HEK293 (cell line): Measurements from ENCODE around the gene SMTN.

Source experiments
- HOXD13 ChIP-seq: sonication (generic); formaldehyde crosslinking; IDR thresholded peaks from 2 replicates; pipeline ENCODE4 v1.8.0; 2022; ENCODE audit warnings: missing genetic modification reagents, borderline replicate concordance
- MYNN ChIP-seq: fragments of 450-650 bp; formaldehyde crosslinking; IDR thresholded peaks from 2 replicates; pipeline ENCODE4 v1.5.1; 2016; ENCODE audit warnings: missing biosample characterization, missing genetic modification characterization, borderline replicate concordance
- RBAK ChIP-seq: fragments of 450-650 bp; formaldehyde crosslinking; IDR thresholded peaks from 2 replicates; pipeline ENCODE4 v1.5.1; 2016; ENCODE audit warnings: missing biosample characterization, missing genetic modification characterization
- SALL2 ChIP-seq: fragments of 450-650 bp; formaldehyde crosslinking; IDR thresholded peaks from 2 replicates; pipeline ENCODE4 v1.5.0; 2017; ENCODE audit warnings: missing biosample characterization, mild to moderate bottlenecking, missing genetic modification characterization, borderline replicate concordance
- SCRT2 ChIP-seq: fragments of 450-650 bp; formaldehyde crosslinking; IDR thresholded peaks from 2 replicates; pipeline ENCODE4 v1.5.1; 2016; ENCODE audit warnings: missing biosample characterization, missing genetic modification characterization
- TCF7L2 ChIP-seq: IDR thresholded peaks from 2 replicates; pipeline ENCODE4 v1.6.1; 2011; ENCODE audit warnings: low read depth, mild to moderate bottlenecking, inconsistent platforms, low read length, moderate library complexity, borderline replicate concordance
- YY1 ChIP-seq: fragments of 450-650 bp; formaldehyde crosslinking; IDR thresholded peaks from 2 replicates; pipeline ENCODE4 v1.5.1; 2018; ENCODE audit warnings: missing biosample characterization, missing genetic modification characterization
- ZIC2 ChIP-seq: fragments of 450-650 bp; formaldehyde crosslinking; IDR thresholded peaks from 2 replicates; pipeline ENCODE4 v1.5.1; 2016; ENCODE audit warnings: missing biosample characterization, missing genetic modification characterization
- ZNF155 ChIP-seq: fragments of 450-650 bp; formaldehyde crosslinking; IDR thresholded peaks from 2 replicates; pipeline ENCODE4 v1.5.1; 2016; ENCODE audit warnings: missing biosample characterization, missing genetic modification characterization
- ZNF184 ChIP-seq: fragments of 450-650 bp; IDR thresholded peaks from 2 replicates; pipeline ENCODE4 v1.5.1; 2018; ENCODE audit warnings: missing biosample characterization, mild to moderate bottlenecking, missing genetic modification characterization
- ZNF223 ChIP-seq: fragments of 450-650 bp; formaldehyde crosslinking; IDR thresholded peaks from 2 replicates; pipeline ENCODE4 v1.5.1; 2016; ENCODE audit warnings: missing biosample characterization, missing genetic modification characterization
- ZNF266 ChIP-seq: fragments of 450-650 bp; formaldehyde crosslinking; IDR thresholded peaks from 2 replicates; pipeline ENCODE4 v1.5.1; 2016; ENCODE audit warnings: missing biosample characterization, missing genetic modification characterization, low read depth
- ZNF302 ChIP-seq: fragments of 450-650 bp; formaldehyde crosslinking; IDR thresholded peaks from 2 replicates; pipeline ENCODE4 v1.5.1; 2016; ENCODE audit warnings: missing biosample characterization, missing genetic modification characterization, low read depth
- ZNF341 ChIP-seq: fragments of 450-650 bp; formaldehyde crosslinking; IDR thresholded peaks from 2 replicates; pipeline ENCODE4; 2016; ENCODE audit warnings: low read depth, missing biosample characterization, missing genetic modification characterization
- ZNF391 ChIP-seq: fragments of 450-650 bp; formaldehyde crosslinking; IDR thresholded peaks from 2 replicates; pipeline ENCODE4 v1.5.1; 2016; ENCODE audit warnings: low read depth, missing biosample characterization, missing genetic modification characterization, borderline replicate concordance
- ZNF423 ChIP-seq: fragments of 450-650 bp; formaldehyde crosslinking; IDR thresholded peaks from 2 replicates; pipeline ENCODE4 v1.5.1; 2016; ENCODE audit warnings: missing biosample characterization, missing genetic modification characterization
- ZNF433 ChIP-seq: fragments of 450-650 bp; formaldehyde crosslinking; IDR thresholded peaks from 2 replicates; pipeline ENCODE4 v1.5.1; 2016; ENCODE audit warnings: missing biosample characterization, missing genetic modification characterization, low read depth
- ZNF548 ChIP-seq: fragments of 450-650 bp; formaldehyde crosslinking; IDR thresholded peaks from 2 replicates; pipeline ENCODE4 v1.5.1; 2016; ENCODE audit warnings: missing biosample characterization, missing genetic modification characterization
- ZNF558 ChIP-seq: fragments of 450-650 bp; formaldehyde crosslinking; IDR thresholded peaks from 2 replicates; pipeline ENCODE4 v1.5.1; 2016; ENCODE audit warnings: missing biosample characterization, missing genetic modification characterization
- ZNF585B ChIP-seq: fragments of 450-650 bp; formaldehyde crosslinking; IDR thresholded peaks from 2 replicates; pipeline ENCODE4 v1.5.1; 2016; ENCODE audit warnings: missing biosample characterization, missing genetic modification characterization
- ZNF621 ChIP-seq: fragments of 450-650 bp; formaldehyde crosslinking; IDR thresholded peaks from 2 replicates; pipeline ENCODE4 v1.5.1; 2017; ENCODE audit warnings: missing biosample characterization, missing genetic modification characterization
- ZNF626 ChIP-seq: fragments of 450-650 bp; sonication (Bioruptor Pico); formaldehyde crosslinking; IDR thresholded peaks from 2 replicates; pipeline ENCODE4 v1.5.1; 2018; ENCODE audit warnings: missing biosample characterization, missing genetic modification characterization, inconsistent platforms
- ZNF768 ChIP-seq: fragments of 450-650 bp; formaldehyde crosslinking; IDR thresholded peaks from 2 replicates; pipeline ENCODE4 v1.5.1; 2018; ENCODE audit warnings: missing biosample characterization, mild to moderate bottlenecking, missing genetic modification characterization
- ZNF792 ChIP-seq: fragments of 450-650 bp; formaldehyde crosslinking; IDR thresholded peaks from 2 replicates; pipeline ENCODE4 v1.5.1; 2016; ENCODE audit warnings: missing biosample characterization, missing genetic modification characterization
- ZNF837 ChIP-seq: fragments of 450-650 bp; formaldehyde crosslinking; IDR thresholded peaks from 2 replicates; pipeline ENCODE4 v1.5.1; 2016; ENCODE audit warnings: missing biosample characterization, missing genetic modification characterization
- ZNF843 ChIP-seq: fragments of 450-650 bp; formaldehyde crosslinking; IDR thresholded peaks from 2 replicates; pipeline ENCODE4 v1.5.1; 2016; ENCODE audit warnings: missing biosample characterization, missing genetic modification characterization
- ZXDB ChIP-seq: fragments of 450-650 bp; formaldehyde crosslinking; IDR thresholded peaks from 2 replicates; pipeline ENCODE4 v1.5.1; 2016; ENCODE audit warnings: missing biosample characterization, missing genetic modification characterization
- TF ChIP-seq, protein P1 (sequence below): fragments of 450-650 bp; formaldehyde crosslinking; IDR thresholded peaks from 2 replicates; pipeline ENCODE4 v1.5.1; 2016; ENCODE audit warnings: missing biosample characterization, missing genetic modification characterization
- TF ChIP-seq, protein P2 (sequence below): fragments of 450-650 bp; formaldehyde crosslinking; IDR thresholded peaks from 2 replicates; pipeline ENCODE4 v1.5.1; 2016; ENCODE audit warnings: missing biosample characterization, missing genetic modification characterization
- TF ChIP-seq, protein P3 (sequence below): IDR thresholded peaks from 2 replicates; pipeline ENCODE4 v1.6.1; 2011; ENCODE audit warnings: mild to moderate bottlenecking, low read depth, low read length, borderline replicate concordance
- TF ChIP-seq, protein P4 (sequence below): fragments of 450-650 bp; formaldehyde crosslinking; IDR thresholded peaks from 2 replicates; pipeline ENCODE4 v1.5.1; 2016; ENCODE audit warnings: missing biosample characterization, missing genetic modification characterization
- TF ChIP-seq, protein P5 (sequence below): fragments of 450-650 bp; formaldehyde crosslinking; IDR thresholded peaks from 2 replicates; pipeline ENCODE4 v1.5.1; 2016; ENCODE audit warnings: missing biosample characterization, missing genetic modification characterization
- TF ChIP-seq, protein P6 (sequence below): fragments of 450-650 bp; formaldehyde crosslinking; IDR thresholded peaks from 2 replicates; pipeline ENCODE4 v1.5.1; 2017; ENCODE audit warnings: missing biosample characterization, missing genetic modification characterization

Gene SMTN

DNA sequence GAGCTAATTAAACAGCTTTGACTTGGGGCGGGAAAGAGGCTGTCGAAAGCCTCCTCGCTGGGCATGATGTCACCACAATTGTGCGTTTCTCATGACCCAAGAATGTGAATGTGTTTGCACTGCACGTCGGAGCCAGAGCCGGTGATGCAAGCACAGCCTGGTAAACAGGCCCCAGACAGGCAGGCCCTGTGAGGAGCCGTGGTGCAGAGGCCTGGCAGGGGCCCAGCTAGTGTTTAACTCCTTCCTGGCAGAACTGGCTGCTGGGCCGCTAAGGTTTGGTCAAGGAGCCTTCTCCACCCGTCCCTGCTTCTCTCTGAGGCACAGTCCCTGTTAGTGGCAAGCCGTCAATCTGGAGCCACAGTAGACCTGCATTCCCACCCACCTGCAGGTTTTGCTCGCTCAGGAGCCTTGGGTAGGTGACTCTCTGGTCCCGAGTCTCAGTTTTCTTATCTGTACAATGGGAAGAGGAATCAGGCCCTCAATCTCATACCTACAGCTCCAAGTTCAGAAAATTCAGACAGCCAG lies 25.4 kb upstream of the SMTN start (continued):
- no peak for TF ChIP-seq ZNF266
- TF ChIP-seq ZNF302 (tag by site-specific recombination): no peak
- TF ChIP-seq, protein P1, sequence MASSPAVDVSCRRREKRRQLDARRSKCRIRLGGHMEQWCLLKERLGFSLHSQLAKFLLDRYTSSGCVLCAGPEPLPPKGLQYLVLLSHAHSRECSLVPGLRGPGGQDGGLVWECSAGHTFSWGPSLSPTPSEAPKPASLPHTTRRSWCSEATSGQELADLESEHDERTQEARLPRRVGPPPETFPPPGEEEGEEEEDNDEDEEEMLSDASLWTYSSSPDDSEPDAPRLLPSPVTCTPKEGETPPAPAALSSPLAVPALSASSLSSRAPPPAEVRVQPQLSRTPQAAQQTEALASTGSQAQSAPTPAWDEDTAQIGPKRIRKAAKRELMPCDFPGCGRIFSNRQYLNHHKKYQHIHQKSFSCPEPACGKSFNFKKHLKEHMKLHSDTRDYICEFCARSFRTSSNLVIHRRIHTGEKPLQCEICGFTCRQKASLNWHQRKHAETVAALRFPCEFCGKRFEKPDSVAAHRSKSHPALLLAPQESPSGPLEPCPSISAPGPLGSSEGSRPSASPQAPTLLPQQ: peak; percentile 95
- peak; percentile 72 for TF ChIP-seq ZNF843
- 0 out of 2 replicates have a peak, but pooled peaks have one; percentile 78 for TF ChIP-seq ZNF184 (tag by site-specific recombination)
- peak; percentile 91 for TF ChIP-seq ZIC2
- TF ChIP-seq ZNF626 (tag by site-specific recombination): peak; percentile 49; the same call in 1 of the 2 replicates
- TF ChIP-seq ZXDB (tag by site-specific recombination): peak; percentile 85
- TF ChIP-seq TCF7L2: no peak
- TF ChIP-seq YY1: no peak
- TF ChIP-seq ZNF391 (tag by site-specific recombination): peak; percentile 77; the same call in 1 of the 2 replicates
- no peak for TF ChIP-seq ZNF837 (tag by site-specific recombination)
- TF ChIP-seq ZNF768 (tag by site-specific recombination): no peak; the same call in 1 of the 2 replicates
- TF ChIP-seq, protein P2, sequence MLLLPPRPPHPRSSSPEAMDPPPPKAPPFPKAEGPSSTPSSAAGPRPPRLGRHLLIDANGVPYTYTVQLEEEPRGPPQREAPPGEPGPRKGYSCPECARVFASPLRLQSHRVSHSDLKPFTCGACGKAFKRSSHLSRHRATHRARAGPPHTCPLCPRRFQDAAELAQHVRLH (tag by site-specific recombination): 0 out of 2 replicates have a peak, but pooled peaks have one; percentile 52
- TF ChIP-seq ZNF621 (tag by site-specific recombination): no peak
- no peak for TF ChIP-seq MYNN (tag by site-specific recombination)
- TF ChIP-seq ZNF423 (tag by site-specific recombination): no peak
- TF ChIP-seq, protein P3, sequence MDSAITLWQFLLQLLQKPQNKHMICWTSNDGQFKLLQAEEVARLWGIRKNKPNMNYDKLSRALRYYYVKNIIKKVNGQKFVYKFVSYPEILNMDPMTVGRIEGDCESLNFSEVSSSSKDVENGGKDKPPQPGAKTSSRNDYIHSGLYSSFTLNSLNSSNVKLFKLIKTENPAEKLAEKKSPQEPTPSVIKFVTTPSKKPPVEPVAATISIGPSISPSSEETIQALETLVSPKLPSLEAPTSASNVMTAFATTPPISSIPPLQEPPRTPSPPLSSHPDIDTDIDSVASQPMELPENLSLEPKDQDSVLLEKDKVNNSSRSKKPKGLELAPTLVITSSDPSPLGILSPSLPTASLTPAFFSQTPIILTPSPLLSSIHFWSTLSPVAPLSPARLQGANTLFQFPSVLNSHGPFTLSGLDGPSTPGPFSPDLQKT: no peak
- TF ChIP-seq SALL2: no peak
- TF ChIP-seq ZNF585B (tag by site-specific recombination): no peak
- 0 out of 2 replicates have a peak, but pooled peaks have one; percentile 48 for TF ChIP-seq ZNF341
- TF ChIP-seq ZNF548 (tag by site-specific recombination): no peak
- TF ChIP-seq RBAK (tag by site-specific recombination): no peak
- TF ChIP-seq ZNF558: peak; percentile 90
- TF ChIP-seq, protein P4, sequence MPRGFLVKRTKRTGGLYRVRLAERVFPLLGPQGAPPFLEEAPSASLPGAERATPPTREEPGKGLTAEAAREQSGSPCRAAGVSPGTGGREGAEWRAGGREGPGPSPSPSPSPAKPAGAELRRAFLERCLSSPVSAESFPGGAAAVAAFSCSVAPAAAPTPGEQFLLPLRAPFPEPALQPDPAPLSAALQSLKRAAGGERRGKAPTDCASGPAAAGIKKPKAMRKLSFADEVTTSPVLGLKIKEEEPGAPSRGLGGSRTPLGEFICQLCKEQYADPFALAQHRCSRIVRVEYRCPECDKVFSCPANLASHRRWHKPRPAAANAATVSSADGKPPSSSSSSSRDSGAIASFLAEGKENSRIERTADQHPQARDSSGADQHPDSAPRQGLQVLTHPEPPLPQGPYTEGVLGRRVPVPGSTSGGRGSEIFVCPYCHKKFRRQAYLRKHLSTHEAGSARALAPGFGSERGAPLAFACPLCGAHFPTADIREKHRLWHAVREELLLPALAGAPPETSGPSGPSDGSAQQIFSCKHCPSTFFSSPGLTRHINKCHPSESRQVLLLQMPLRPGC: peak; percentile 96
- TF ChIP-seq SCRT2 (tag by site-specific recombination): peak; percentile 36
- TF ChIP-seq, protein P5, sequence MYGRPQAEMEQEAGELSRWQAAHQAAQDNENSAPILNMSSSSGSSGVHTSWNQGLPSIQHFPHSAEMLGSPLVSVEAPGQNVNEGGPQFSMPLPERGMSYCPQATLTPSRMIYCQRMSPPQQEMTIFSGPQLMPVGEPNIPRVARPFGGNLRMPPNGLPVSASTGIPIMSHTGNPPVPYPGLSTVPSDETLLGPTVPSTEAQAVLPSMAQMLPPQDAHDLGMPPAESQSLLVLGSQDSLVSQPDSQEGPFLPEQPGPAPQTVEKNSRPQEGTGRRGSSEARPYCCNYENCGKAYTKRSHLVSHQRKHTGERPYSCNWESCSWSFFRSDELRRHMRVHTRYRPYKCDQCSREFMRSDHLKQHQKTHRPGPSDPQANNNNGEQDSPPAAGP (tag by site-specific recombination): peak; percentile 95
- no peak for TF ChIP-seq ZNF223 (tag by site-specific recombination)
- TF ChIP-seq ZNF792: 0 out of 2 replicates have a peak, but pooled peaks have one; percentile 43
- TF ChIP-seq, protein P6, sequence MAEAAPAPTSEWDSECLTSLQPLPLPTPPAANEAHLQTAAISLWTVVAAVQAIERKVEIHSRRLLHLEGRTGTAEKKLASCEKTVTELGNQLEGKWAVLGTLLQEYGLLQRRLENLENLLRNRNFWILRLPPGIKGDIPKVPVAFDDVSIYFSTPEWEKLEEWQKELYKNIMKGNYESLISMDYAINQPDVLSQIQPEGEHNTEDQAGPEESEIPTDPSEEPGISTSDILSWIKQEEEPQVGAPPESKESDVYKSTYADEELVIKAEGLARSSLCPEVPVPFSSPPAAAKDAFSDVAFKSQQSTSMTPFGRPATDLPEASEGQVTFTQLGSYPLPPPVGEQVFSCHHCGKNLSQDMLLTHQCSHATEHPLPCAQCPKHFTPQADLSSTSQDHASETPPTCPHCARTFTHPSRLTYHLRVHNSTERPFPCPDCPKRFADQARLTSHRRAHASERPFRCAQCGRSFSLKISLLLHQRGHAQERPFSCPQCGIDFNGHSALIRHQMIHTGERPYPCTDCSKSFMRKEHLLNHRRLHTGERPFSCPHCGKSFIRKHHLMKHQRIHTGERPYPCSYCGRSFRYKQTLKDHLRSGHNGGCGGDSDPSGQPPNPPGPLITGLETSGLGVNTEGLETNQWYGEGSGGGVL (tag by site-specific recombination): peak; percentile 90
- no peak for TF ChIP-seq ZNF433
- no peak for TF ChIP-seq ZNF155 (tag by site-specific recombination)
- TF ChIP-seq HOXD13: peak; percentile 49; the same call in 1 of the 2 replicates
